Amygdala (tissue), 56 donors: ENCODE measurements around the gene NAGPA.

Experiments used
- DNase-seq, 56 donors: peaks; one replicate each; lab custom pipeline; 2025; lab: John Stamatoyannopoulos, UW

The NAGPA gene

GRCh38 chr16:4980691-4981090 lies 53.0 kb downstream of the NAGPA start:
- no peak for DNase-seq

DNA sequence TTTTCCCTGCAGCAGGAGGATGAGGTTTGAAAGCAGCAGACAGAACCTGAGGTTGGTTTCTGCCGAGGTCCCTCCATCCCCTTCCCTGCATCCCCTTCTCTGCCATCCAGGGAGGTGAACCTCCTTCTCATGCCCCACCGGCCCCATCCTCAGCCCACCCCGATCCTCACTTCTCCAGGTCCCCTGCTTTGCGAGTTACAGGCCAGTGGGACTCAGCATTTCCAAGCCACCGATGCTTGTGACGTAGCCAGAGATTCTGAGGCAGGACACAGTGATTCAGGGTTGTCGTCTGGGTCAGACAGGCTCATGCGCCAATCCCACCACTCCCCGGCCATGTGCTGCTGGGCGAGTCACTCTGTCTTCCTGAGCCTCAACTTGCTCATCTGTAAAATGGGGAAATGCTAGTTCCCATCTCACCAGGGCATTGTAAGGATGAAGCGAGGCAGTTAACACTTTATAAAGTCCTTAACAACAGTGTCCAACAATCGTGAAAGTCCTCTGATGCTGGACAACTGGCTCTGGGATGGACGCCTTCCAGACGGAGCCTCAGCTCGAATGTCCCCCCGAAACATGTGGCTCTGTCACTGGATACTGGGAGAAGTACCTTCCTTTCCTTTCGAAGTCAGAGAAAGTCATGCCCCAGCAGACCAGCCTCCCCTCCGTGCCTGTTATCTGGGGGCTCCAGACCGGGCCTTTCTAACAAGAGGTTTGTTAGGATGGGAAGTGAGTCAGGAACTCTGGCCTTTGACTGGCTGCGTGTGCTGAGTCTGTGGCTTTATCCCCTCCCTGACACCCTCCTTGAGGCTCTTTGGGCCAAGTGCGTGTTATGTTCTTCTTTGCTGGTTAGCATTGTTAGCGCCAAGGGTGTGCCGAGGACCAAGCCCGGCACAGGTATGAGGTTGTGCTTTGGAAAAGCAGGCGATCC lies 53.7 kb downstream of the NAGPA start:
- no peak for DNase-seq

GRCh38 chr16:4979164-4979563 lies 54.6 kb downstream of the NAGPA start:
- no peak for DNase-seq

GRCh38 chr16:4976611-4977145 lies 57.1 kb downstream of the NAGPA start:
- DNase-seq = no peak

- no peak for DNase-seq
Measured at GRCh38 chr16:4976079-4976478, 57.7 kb downstream of the NAGPA start.
